ENCODE results near the gene HYPK. TPM values are rescaled to one million over a fixed set of nuclear protein-coding genes. Genes with fewer than 3 reads are reported as not detected.

The HYPK gene
- total and polyA plus RNA-seq, 2 of the 8 experiments (the other 6 are each of a cell fraction or from before 2014, with no cell fraction given): 5.4 to 17.6 TPM

GRCh38 chr15:43776718-43777266 is 23.6 kb upstream of the HYPK start, which contains the start of gene ELL3:
Gene ELL3, minus strand, starts transcription at chr15:43776966. Its CDS starts 65 bp downstream, at chr15:43776901.
- DNase-seq (ENCODE audit: low read depth in 1 of 2, low spot score in 2 of 2) (peak in 1 of 2 experiments; percentile 33), FAIRE-seq (no peak)
- H4K91ac ChIP-seq (replicated peaks; ENCODE audit: insufficient read length, low read length): peak within 1 kb of the TSS; percentile 70
- H3K27me3 ChIP-seq (replicated peaks in 1 of 4; ENCODE audit: control insufficient read depth in 3 of 4, extremely low read depth in 1 of 4, insufficient read depth in 3 of 4, low read length in 3 of 4): peaks cover 0 to 2% (median 0%) of the 10 kb centered on the region in 4 experiments; a peak in 2 of 7 replicates
- peak within 1 kb of the TSS in 3 of 4 experiments; percentile 10 to 45 (median 40); a peak in 5 of 7 replicates for H3K9ac ChIP-seq (replicated peaks in 1 of 4; ENCODE audit: extremely low read depth in 1 of 4, low read depth in 3 of 4, low read length in 3 of 4)
- H3K4ac ChIP-seq (replicated peaks; ENCODE audit: insufficient read length, low read depth, low read length): no peak within 1 kb of the TSS
- no peak within 1 kb of the TSS for H3K14ac ChIP-seq (ENCODE audit: insufficient read length)
- peak within 1 kb of the TSS; percentile 77; the same call in 1 of the 2 replicates for H2AFZ ChIP-seq (ENCODE audit: low read length)
- H3K4me2 ChIP-seq (ENCODE audit: insufficient read depth in 1 of 2, low read depth in 2 of 2, low read length in 2 of 2): peak within 1 kb of the TSS; percentile 83 to 98
- H2AK5ac ChIP-seq (ENCODE audit: low read depth, low read length): no peak within 1 kb of the TSS
- WGBS, 2 experiments (ENCODE audit: extremely low coverage in 1 of 2, insufficient coverage in 1 of 2, insufficient read length in 1 of 2, insufficient replicate concordance in 2 of 2, low coverage in 1 of 2, low lambda C conversion rate in 2 of 2, missing lambda C conversion rate in 1 of 2): 6% methylated on average over 22 of the region's 41 CpGs; no CpG with 5 or more reads in 1 of the 2 experiments
- CTCF ChIA-PET (ENCODE audit: partially characterized antibody): interaction anchor here (0.8 to 4.8 kb wide), 10 partner anchors 9 to 261 kb away, joined by 3 to 50 read pairs (median 5); partner anchors contain the start of genes HYPK, SERF2 and SERINC4
- H3K79me2 ChIP-seq (ENCODE audit: control insufficient read depth in 1 of 2, insufficient read depth in 2 of 2, low read length in 2 of 2): no peaks in the 10 kb centered on the region
- peak within 1 kb of the TSS; percentile 67 for H3K56ac ChIP-seq (replicated peaks; ENCODE audit: insufficient read length, low read depth, low read length)
- peak within 1 kb of the TSS; percentile 60; the same call in 1 of the 2 replicates for H2BK5ac ChIP-seq (ENCODE audit: low read depth, low read length)
- H3K9me3 ChIP-seq (ENCODE audit: insufficient read depth in 2 of 2, low read depth in 1 of 2, low read length in 1 of 2): no peaks in the 10 kb centered on the region
- peak within 1 kb of the TSS; percentile 96 for H3K18ac ChIP-seq (ENCODE audit: extremely low read depth, low read length)
- H3K79me1 ChIP-seq (ENCODE audit: low read depth, low read length): no peaks in the 10 kb centered on the region
- POLR2A ChIA-PET (ENCODE audit: partially characterized antibody): interaction anchor here (0.7 to 4.8 kb wide), 9 partner anchors 8 to 104 kb away, joined by 3 to 54 read pairs (median 3); partner anchors contain the start of genes HYPK, MFAP1, SERF2 and SERINC4
- H2BK15ac ChIP-seq (ENCODE audit: low read length): peak within 1 kb of the TSS; percentile 99
- no peak within 1 kb of the TSS for H3K27ac ChIP-seq (ENCODE audit: low read depth, low read length)
- no peak within 1 kb of the TSS for H2BK20ac ChIP-seq (ENCODE audit: low read length)
- H3K23me2 ChIP-seq (ENCODE audit: low read depth, low read length): peaks cover 12% of the 10 kb centered on the region
- no peak within 1 kb of the TSS for H3K23ac ChIP-seq (ENCODE audit: insufficient read length)
- peak within 1 kb of the TSS; percentile 91 for H4K8ac ChIP-seq (ENCODE audit: extremely low read depth, insufficient read depth, low read length)
- H3K36me3 ChIP-seq (ENCODE audit: control insufficient read depth in 2 of 4, insufficient read depth in 4 of 4, low read length in 3 of 4): peaks cover 10 to 23% (median 15%) of the 10 kb centered on the region in 4 experiments
- peak within 1 kb of the TSS; percentile 50; the same call in 1 of the 2 replicates for H2BK12ac ChIP-seq (ENCODE audit: low read depth, low read length)
- no peak within 1 kb of the TSS for H2BK120ac ChIP-seq (replicated peaks; ENCODE audit: low read depth, low read length)
- peaks cover 0 to 3% of the 10 kb centered on the region in 2 experiments for H4K20me1 ChIP-seq (replicated peaks in 1 of 2; ENCODE audit: control insufficient read depth in 1 of 2, insufficient read depth in 2 of 2, low read length in 2 of 2)
- H3K4me1 ChIP-seq (replicated peaks in 1 of 4; ENCODE audit: control insufficient read depth in 3 of 4, insufficient read depth in 4 of 4, low read length in 3 of 4): peaks cover 0 to 12% (median 5%) of the 10 kb centered on the region in 4 experiments; a peak in 5 of 7 replicates
- H3K4me3 ChIP-seq (ENCODE audit: extremely low read depth in 1 of 4, insufficient read depth in 2 of 4, low read depth in 3 of 4, low read length in 4 of 4): peak within 1 kb of the TSS; percentile 51 to 78 (median 71)
- H4K5ac ChIP-seq (ENCODE audit: insufficient read length, low read depth, low read length): peak within 1 kb of the TSS; percentile 69
- no peak for TF ChIP-seq CREB1 (IDR thresholded peaks at IDR 0.05)
- 0 out of 2 replicates have a peak, but pooled peaks have one; percentile 19 for TF ChIP-seq PHF8 (conservative IDR thresholded peaks at IDR 0.05; ENCODE audit: low read depth, low read length)
- no peak for TF ChIP-seq TCF12 (IDR thresholded peaks at IDR 0.05; ENCODE audit: low read depth, low read length)
- TF ChIP-seq HDAC2 (IDR thresholded peaks at IDR 0.05; ENCODE audit: borderline replicate concordance in 1 of 2, low read depth in 2 of 2, low read length in 2 of 2): no peak
- TF ChIP-seq SP2 (IDR thresholded peaks at IDR 0.05; ENCODE audit: low read length): no peak
- peak; percentile 17 for TF ChIP-seq ASH2L (IDR thresholded peaks at IDR 0.05; ENCODE audit: low read length)
